Spleen (tissue), 7 donors: ENCODE results near the gene ITGA2.

Experiments used
- POLR2A ChIP-seq, 3 donors: fragments of 450-650 bp; IDR thresholded peaks; one replicate each; pipeline ENCODE4 v1.5.1; 2017; ENCODE audit warnings: antibody characterized with exemption in 3 of 3, mild to moderate bottlenecking in 1 of 3
- TF ChIP-seq, protein P1 (sequence below), 11 experiments: fragments of 200-600 bp in 7 of 11; fragments of 450-650 bp in 4 of 11; sonication (generic) in 4 of 11; IDR thresholded peaks in 8 of 11; conservative IDR thresholded peaks in 3 of 11; 1 replicate in 7 of 11; 2 replicates in 4 of 11; pipeline versions ENCODE4 v1.4.0 to v1.8.0; 2016 to 2021; ENCODE audit warnings: antibody characterized with exemption in 11 of 11, inconsistent platforms in 4 of 11, mild to moderate bottlenecking in 1 of 11
- donor health status: DM: no; HTN: no; CAD: no; lungs with moderate emphysema.
- donor health status: DM: no; HTN: no; CAD: no.
- donor health status: DM: no; HTN: no; CAD: no.

DNA sequence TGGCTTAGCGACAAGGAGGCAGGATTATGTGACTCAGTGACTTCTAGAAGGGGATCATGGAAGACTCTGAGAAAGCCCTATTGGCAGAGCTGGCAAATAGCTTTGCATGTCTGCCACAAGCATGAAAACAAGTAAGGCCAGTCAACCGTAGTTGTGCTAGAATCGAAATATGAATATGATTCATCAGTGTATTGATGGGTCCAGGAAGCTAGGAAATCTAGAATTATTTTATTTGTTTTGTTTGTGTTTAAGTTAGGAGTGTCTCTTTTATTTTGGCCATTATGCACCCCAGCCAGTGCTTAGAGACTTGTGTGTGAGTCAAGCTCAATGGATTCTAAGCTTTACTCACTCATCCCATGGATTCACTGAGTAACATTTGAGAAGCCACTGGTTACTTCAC is 3.8 kb upstream of the ITGA2 start:
- TF ChIP-seq, protein P1, sequence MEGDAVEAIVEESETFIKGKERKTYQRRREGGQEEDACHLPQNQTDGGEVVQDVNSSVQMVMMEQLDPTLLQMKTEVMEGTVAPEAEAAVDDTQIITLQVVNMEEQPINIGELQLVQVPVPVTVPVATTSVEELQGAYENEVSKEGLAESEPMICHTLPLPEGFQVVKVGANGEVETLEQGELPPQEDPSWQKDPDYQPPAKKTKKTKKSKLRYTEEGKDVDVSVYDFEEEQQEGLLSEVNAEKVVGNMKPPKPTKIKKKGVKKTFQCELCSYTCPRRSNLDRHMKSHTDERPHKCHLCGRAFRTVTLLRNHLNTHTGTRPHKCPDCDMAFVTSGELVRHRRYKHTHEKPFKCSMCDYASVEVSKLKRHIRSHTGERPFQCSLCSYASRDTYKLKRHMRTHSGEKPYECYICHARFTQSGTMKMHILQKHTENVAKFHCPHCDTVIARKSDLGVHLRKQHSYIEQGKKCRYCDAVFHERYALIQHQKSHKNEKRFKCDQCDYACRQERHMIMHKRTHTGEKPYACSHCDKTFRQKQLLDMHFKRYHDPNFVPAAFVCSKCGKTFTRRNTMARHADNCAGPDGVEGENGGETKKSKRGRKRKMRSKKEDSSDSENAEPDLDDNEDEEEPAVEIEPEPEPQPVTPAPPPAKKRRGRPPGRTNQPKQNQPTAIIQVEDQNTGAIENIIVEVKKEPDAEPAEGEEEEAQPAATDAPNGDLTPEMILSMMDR (IDR thresholded peaks at IDR 0.05 in 8 of 11, conservative IDR thresholded peaks at IDR 0.05 in 3 of 11), result no peak
- TF ChIP-seq POLR2A (IDR thresholded peaks at IDR 0.05), result no peak
